ENCODE results near the gene WTIP. TPM values are rescaled to one million over a fixed set of nuclear protein-coding genes. Genes with fewer than 3 reads are reported as not detected.
"Not testable (repeated sequence)": the region's sequence is repeated elsewhere in the genome, so short reads cannot be mapped to it uniquely, and the experiment has no call there.

The WTIP gene
- total and polyA plus RNA-seq, 2 donors (not counting 3 experiments of a cell fraction or from before 2014, with no cell fraction given) = 22.4 to 25.7 TPM

GRCh38 chr19:34454685-34455084 is 26.9 kb upstream of the WTIP start:
- H3K4me3 ChIP-seq (replicated peaks in 1 of 3; ENCODE audit: insufficient read depth in 1 of 3, low read depth in 1 of 3, low read length in 3 of 3) = no peak overlapping the region
- no peaks in the 10 kb centered on the region for H4K20me1 ChIP-seq (replicated peaks; ENCODE audit: control insufficient read depth, extremely low read depth, insufficient read depth, low read length)
- ChIA-PET POLR2A (no interaction called here), CTCF (no interaction called here)
- H3K79me2 ChIP-seq (ENCODE audit: control insufficient read depth, insufficient read depth, low read length) = peaks cover 30% of the 10 kb centered on the region
- no peaks in the 10 kb centered on the region for H3K9me1 ChIP-seq (replicated peaks; ENCODE audit: control insufficient read depth, extremely low read depth, insufficient read depth, low read length)
- no peak overlapping the region for H3K4me2 ChIP-seq (ENCODE audit: insufficient read depth, low read length)
- FAIRE-seq (no peak), DNase-seq (ENCODE audit: low read depth, low spot score) (no peak)
- no peaks in the 10 kb centered on the region for H3K9me3 ChIP-seq (replicated peaks; ENCODE audit: control insufficient read depth, insufficient read depth, low read length)
- H2AFZ ChIP-seq (ENCODE audit: low read depth, low read length) = no peak overlapping the region
- dilution Hi-C loops (cut with MboI; ENCODE audit: extremely low pct_ligation_motif_present, low sequenced_read_pairs) = no loop called here
- no peaks in the 10 kb centered on the region for H3K4me1 ChIP-seq (ENCODE audit: control insufficient read depth, extremely low read depth, insufficient read depth, low read length)
- BruUV-seq (replicated peaks) = no TSS peak
- H3K27ac ChIP-seq (ENCODE audit: insufficient read depth, low read depth, low read length) = no peak overlapping the region
- peaks cover 18 to 24% of the 10 kb centered on the region in 2 experiments for H3K36me3 ChIP-seq (ENCODE audit: control insufficient read depth in 2 of 2, extremely low read depth in 1 of 2, insufficient read depth in 2 of 2, low read length in 2 of 2)
- TF ChIP-seq POLR2AphosphoS5 (IDR thresholded peaks at IDR 0.05; ENCODE audit: insufficient read depth, low read depth, low read length) = no peak
- TF ChIP-seq EZH2 (IDR thresholded peaks at IDR 0.05; ENCODE audit: borderline replicate concordance, low read depth, low read length, severe bottlenecking) = no peak
- TF ChIP-seq POLR2A (IDR thresholded peaks at IDR 0.05; ENCODE audit: low read depth, low read length) = no peak
- TF ChIP-seq MYC (IDR thresholded peaks at IDR 0.05; ENCODE audit: low read depth, low read length) = no peak
- TF ChIP-seq MAX (IDR thresholded peaks at IDR 0.05; ENCODE audit: insufficient read depth, insufficient read length) = no peak
- TF ChIP-seq FOS (IDR thresholded peaks at IDR 0.05; ENCODE audit: borderline replicate concordance, insufficient read depth, low read length) = no peak
- no peak overlapping the region for H3K9ac ChIP-seq (replicated peaks; ENCODE audit: extremely low read depth, insufficient read depth, low read length)
- intact Hi-C loops (cut with micrococcal nuclease) = no loop called here
- no peaks in the 10 kb centered on the region for H3K27me3 ChIP-seq (ENCODE audit: control insufficient read depth in 2 of 2, insufficient read depth in 2 of 2, low read length in 2 of 2)

GRCh38 chr19:34455783-34456480 is 25.6 kb upstream of the WTIP start:
- H3K4me1 ChIP-seq (ENCODE audit: control insufficient read depth, extremely low read depth, insufficient read depth, low read length); BruUV-seq (replicated peaks); H3K9me3 ChIP-seq (replicated peaks; ENCODE audit: control insufficient read depth, insufficient read depth, low read length); H3K4me2 ChIP-seq (ENCODE audit: insufficient read depth, low read length); dilution Hi-C loops (cut with MboI; ENCODE audit: extremely low pct_ligation_motif_present, low sequenced_read_pairs); H3K4me3 ChIP-seq (replicated peaks in 1 of 3; ENCODE audit: insufficient read depth in 1 of 3, low read depth in 1 of 3, low read length in 3 of 3); DNase-seq (ENCODE audit: low read depth, low spot score); POLR2A ChIA-PET; H3K9me1 ChIP-seq (replicated peaks; ENCODE audit: control insufficient read depth, extremely low read depth, insufficient read depth, low read length); FAIRE-seq; intact Hi-C loops (cut with micrococcal nuclease); H4K20me1 ChIP-seq (replicated peaks; ENCODE audit: control insufficient read depth, extremely low read depth, insufficient read depth, low read length); H3K9ac ChIP-seq (replicated peaks; ENCODE audit: extremely low read depth, insufficient read depth, low read length); H3K27me3 ChIP-seq (ENCODE audit: control insufficient read depth in 2 of 2, insufficient read depth in 2 of 2, low read length in 2 of 2); H2AFZ ChIP-seq (ENCODE audit: low read depth, low read length); H3K27ac ChIP-seq (ENCODE audit: insufficient read depth, low read depth, low read length): not testable (repeated sequence)
- H3K79me2 ChIP-seq (ENCODE audit: control insufficient read depth, insufficient read depth, low read length) = peaks cover 34% of the 10 kb centered on the region
- CTCF ChIA-PET = interaction anchor here (0.6 to 1.4 kb wide), 3 partner anchors 10 to 26 kb away, joined by 3 to 5 read pairs (median 4); no protein-coding TSS in a partner anchor
- peaks cover 26 to 30% of the 10 kb centered on the region in 2 experiments for H3K36me3 ChIP-seq (ENCODE audit: control insufficient read depth in 2 of 2, extremely low read depth in 1 of 2, insufficient read depth in 2 of 2, low read length in 2 of 2)

All from endothelial cell of umbilical vein (primary cell).